GM19397 (cell line): Measurements from ENCODE around the gene RASAL1.
A peak's percentile ranks its signal among the peaks of the same experiment; 100 is the strongest.

Experiments used
- ATAC-seq: cut with Tn5 transposase; IDR thresholded peaks from one replicate; pipeline ENCODE4 v1.9.1; 2021; ENCODE audit warnings: mild to moderate bottlenecking, moderate library complexity; ENCODE audit not compliant: unreplicated experiment

RASAL1 gene

DNA sequence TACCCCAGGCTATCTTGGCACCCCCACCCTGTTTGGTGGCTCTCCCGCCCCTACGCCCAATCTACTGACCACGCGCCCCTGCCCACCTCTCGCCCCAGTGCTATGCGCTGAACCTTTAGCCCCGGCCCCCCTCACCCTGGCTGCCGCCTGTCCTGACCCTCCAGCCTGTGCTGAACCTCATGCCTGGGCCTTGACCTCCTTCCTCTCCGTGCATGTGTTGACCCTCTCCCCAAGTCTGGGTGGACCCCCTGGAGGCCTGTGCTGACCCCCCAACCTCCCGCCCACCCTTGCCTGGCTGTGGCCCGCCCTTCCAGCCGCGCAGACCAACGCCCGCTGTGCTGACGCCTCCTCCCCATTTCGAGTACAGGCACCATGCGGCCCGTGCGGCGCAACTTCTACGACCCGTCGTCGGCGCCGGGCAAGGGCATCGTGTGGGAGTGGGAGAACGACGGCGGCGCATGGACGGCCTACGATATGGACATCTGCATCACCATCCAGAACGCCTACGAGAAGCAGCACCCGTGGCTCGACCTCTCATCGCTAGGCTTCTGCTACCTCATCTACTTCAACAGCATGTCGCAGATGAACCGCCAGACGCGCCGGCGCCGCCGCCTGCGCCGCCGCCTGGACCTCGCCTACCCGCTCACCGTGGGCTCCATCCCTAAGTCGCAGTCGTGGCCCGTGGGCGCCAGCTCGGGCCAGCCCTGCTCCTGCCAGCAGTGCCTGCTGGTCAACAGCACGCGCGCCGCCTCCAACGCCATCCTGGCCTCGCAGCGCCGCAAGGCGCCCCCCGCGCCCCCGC lies 58.3 kb downstream of the RASAL1 start:
- no peak for ATAC-seq

DNA sequence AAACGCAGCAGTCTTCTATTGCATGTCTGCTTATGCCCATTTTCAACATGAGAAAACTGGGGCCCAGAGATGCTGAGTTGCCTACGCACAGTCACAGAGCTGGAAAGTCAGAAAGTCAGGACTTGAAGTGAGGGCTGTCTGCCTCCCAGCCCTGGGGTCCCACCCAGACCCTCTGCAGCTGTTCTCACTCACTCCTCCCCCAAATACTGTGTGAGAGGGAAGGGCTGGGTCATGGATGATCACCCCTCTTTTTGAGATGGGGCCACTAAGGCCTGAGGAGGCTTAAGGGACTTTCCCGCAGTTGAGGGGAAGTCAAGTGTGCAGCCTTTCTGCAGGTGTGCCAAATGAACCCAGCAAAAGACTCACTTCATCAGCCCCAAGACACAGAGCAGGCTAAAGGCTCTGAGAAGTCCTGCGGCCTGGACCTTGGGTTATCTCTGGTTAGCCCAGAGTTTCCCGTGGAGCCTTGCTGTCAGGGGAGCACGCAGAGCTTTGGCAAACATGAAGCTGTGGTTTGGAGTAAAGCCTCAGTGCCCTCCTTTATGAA lies 60.4 kb downstream of the RASAL1 start:
- ATAC-seq = peak; percentile 93

DNA sequence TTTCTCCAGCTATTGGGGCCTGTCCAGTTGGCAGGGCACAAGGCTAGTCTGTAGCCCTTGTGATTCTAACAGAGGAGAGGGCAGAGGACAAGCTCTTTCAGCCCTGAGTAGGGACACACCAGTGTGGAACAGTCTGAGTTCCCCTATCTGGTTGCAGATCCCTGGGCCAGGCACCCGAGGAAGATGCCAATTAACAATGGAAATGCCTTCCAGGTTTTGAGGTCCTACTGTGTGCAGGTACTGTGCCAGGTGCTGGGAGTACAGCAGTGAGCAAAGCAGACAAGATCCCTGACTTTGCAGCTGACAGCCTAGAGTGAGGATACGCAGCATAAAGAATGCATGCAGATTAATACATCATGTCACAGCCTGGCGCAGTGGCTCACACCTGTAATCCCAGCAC lies 62.0 kb downstream of the RASAL1 start:
- ATAC-seq = no peak

DNA sequence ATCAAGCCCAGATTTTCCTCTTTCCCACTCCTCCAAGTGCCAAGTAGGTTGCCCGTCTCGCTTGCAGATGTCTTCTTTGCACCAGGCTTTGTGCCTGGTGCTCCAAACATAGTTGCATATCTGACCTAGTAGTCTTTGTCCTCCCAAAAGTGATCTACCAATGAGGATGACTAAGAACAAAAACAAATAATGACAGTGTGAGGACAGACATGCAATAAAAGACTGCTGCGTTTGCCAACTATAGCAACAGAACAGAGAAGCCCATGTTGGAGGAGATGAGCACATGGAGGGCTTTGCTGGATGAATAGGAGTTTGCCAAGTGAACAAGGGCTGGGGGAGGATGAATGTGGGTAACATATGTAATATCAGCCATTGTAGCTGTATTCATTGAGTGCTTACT lies 63.4 kb downstream of the RASAL1 start:
- ATAC-seq = no peak

DNA sequence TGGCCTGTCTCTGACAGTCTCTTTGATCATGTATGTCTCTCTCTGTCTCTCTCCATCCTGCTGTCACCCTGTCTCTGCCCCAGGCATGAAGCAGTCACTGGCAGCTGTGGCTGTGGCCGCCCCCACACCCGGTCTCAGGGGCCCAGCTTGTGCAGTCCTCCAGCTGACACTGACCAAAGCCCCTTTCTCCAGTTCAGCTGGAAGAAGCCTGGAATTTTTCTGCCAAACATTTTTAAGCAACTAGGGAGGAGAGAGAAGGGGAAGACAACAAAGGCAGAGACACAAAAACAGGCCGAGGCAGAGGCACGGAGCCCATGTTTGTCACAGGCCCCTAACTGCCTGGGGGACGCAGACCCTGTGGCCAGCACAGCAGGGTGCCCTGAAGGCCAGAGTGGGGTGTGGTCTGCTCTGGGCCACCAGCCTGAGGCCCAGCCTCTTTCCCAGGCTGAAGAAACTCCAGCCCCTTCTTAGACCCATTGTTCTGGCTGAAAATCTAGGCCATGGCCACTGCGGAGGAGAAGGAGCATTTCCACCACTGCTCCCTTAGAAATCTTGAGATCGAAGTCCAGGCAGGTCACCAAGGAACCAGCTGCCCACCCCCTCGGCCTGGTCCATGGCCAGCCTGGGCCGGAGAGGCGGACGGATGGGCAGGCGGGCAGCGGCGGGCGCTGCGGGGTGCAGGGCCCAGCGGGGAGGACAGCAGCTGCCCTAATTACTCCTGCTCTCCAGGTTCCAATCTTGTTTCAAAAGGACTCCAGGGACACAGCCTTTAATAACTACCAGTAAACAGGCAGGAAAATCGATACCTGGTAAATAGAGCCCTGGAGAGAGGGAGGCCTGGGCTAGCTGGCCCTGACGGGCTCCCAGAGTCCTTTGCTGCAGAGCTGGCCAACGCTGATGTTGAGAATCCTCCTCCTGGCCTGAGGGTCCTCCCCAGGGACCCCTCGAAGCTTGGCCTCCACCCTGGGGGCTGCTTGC lies 64.1 kb downstream of the RASAL1 start:
- ATAC-seq = no peak

DNA sequence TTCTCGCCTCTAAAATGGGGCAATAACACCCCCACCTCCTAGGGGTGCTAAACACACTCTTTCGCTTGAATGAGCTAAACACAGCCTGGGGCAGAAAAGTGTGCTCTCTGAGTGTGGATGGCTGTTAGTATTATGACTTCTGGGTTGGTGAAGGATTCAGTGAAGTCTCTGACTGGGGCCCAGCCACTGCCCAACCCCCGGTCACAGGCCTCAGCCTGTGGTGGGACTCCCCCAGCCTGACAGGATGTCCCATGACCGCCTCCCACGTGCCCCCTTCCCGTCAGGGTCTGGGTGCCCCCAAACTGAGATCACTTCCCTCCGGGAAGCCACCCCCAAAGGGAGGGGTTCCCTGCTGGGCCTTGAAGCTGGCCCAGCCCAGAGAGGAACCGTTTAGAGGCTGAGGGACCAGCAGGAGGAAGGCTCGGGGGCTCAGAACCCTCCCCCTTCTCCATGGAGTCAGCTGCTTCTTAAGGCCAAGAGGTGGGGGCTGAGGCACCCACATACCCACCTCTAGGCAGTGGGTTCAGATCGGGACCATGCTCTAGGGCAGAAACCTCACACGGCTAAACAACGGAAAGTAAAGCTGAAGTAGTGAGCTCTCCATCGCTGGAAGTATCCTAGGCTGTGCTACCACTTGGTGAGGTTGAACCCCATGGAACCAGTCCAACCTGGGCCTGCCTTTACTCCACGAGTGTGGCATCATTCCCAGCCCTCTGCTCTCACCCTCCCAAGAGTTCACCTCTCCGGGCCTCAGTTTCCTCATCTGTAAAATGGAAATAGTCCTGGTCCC lies 65.2 kb downstream of the RASAL1 start:
- no peak for ATAC-seq

DNA sequence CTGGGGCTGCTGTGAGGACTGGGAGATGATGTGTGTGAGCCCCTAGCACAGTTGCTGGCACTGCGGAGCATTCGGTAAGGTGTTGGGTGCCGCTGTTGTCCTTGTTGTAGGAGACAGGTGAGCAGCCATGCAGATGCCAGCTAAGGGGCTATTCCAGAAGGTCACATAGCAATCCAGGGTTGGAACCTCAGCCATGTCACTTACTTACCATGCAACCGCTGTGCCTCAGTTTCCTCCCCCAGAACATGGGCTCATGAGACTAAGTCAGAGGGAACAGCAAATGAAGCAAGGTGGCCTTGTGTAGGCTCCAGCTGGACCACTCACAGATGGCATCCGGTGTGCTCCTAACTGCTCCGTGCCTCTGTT lies 65.8 kb downstream of the RASAL1 start:
- ATAC-seq = no peak

DNA sequence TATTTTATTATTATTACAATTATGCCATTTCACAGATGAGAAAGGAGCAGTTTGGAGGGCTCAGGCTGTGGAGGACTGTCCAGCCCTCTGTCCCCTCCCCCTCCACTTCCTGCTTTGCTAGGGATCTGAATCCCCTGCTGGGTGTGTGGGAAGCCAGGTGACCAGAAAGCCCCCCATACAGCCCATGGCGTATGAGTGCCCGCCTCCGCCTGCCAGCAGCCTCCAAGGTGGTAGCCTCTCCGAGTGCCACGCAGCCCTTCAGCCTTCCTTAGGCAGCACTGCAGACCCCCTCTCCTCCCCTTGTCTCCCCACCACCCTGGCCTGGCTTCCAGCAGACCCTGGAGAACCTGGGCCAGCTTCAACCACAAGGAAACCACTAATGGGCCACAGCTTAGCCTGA lies 66.4 kb downstream of the RASAL1 start:
- no peak for ATAC-seq

DNA sequence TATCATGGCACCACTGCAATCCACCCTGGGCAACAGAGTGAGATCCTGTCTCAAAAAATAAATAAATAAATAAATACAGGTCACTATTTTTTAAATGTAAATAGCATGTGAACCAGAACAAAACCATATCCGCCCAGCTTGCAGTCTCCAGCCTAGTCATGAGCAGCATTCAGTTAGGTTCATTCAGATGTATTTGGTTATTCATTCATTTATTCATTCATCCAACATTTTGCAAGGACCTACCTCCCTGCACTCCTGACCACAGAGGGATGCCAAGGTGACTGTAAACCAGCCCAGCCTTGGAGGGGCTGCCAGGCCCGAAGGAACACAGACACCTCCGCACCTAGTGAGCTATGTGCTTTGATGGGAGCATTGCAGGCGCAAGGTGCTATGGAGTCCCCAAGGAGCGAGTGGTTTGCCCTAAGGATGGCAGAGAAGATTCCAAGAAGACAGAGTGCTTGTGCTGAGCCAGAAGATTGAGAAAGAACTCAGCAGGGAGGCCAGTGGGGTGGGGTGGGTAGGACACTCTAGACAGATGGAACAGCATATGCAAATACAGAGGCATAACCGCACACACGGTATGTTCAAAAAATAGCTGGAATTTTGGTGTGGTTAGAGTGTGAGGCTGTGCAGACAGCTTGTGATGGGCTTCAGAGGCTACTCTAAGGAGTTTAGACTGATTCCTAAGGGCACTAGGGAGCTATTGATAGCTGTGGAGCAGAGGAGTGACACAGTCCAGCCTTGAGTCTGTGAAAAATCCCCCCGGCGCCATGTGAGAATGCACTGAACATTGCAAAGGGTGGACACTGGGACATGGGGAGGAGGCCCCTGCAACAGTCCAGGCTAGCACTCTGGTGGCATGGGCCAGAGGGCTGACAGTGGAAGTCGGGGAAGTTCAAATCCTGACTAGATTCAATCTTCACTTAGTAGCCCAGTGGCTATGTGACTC lies 67.3 kb downstream of the RASAL1 start:
- ATAC-seq = no peak

DNA sequence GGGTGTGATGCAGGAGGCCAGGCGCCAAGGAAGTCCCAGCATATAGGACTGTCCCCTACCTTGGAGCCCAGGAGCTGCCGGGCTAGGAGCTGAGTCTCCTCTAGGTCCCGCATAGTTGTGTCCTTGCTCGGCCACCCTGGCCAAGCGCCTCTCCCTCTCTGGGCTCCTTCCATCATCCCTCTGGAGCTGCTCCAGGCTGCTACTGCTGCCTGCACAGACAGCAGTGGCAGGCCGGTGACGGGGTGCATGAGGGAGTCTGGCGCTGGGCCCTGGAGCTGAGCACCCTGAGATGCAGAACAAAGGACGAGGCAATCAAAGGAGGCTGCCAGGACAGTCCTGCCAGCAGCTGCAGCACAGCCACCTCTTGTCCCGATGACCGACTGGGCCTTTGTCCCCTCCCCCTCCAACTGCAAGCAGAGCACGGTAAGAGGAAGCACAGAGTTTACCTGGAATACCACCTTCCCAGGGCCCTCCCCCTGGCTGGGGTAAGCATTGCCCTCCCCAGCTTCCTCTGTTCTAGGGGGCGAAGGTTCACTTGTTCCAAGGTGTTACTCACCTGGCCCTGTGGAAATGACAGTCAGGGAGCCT lies 68.7 kb downstream of the RASAL1 start:
- ATAC-seq = no peak

DNA sequence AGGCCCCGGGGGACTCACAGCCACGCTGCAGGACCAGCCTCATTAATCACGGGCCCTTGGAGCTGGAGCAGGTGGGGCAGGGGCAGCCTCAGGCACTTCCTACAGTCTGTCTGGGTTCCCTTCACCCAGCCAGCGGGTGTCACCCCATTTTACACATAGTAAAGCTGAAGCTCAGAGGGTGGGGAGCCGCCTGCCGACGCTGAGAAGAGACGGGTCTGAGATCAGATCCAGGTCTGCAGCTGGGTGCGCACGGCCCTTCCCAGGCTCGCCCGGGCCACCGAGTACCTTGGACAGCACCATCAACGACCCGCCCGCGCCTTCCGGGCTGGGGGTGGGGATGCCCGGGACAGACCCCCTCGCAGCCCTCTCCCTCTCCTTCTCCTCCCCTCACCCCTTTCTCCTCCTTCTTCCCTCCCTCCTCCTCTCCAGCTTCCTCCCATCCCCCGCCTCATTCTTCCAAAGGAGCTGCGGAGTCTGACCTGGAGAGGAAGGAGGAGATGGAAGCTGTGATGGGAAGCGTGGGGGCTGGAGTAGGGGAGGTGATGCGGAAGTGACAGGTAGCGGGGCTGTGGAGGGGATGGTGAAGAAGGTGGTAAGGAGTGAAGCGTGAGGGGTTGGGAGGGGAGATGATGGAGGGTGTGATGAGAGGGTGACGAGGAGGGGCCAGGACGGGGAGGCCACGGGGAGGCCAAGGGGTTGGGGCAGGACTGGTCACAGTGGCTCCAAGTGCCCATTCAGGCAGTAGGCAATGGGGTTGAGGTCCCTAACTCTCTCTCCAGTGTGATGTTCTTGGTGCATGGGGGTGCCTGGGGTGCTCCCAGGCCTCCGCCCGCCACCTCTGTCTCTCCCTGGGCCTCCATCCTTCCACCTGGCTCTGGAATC lies 70.2 kb downstream of the RASAL1 start:
- no peak for ATAC-seq

DNA sequence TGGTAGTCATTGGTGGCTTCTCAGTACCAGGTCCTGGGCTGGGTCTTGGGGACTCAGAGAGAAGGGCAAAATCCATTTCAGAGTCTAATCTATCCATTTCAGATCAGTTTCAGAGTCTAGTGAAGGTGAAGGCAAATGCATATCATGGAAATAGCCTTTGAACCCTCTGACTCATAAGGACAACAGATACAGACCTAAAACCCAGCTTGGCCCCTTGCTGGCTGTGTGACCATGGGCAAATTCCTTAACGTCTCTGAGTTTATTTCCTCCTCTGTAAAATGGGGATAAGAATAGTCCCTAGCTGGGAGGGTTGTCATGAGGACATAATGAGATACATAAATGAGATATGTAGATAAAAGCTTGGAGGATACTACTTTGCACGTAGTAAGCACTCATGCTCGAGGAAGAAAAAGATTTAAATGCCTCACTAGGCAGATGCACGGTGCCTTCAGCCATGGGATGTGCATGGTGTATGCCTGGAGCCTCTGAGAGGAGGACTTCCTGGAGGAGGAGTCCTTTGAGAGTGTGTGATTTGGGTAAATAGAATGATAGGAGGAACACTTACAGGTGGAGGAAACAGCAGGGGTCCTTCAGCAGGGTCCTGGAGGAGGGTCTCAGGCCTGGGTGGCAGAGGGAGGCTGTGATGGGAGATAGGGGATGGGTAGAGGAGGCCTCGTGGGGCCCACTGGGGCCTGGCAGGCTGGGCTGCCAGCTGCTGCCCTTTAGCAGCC lies 71.0 kb downstream of the RASAL1 start:
- ATAC-seq = no peak

DNA sequence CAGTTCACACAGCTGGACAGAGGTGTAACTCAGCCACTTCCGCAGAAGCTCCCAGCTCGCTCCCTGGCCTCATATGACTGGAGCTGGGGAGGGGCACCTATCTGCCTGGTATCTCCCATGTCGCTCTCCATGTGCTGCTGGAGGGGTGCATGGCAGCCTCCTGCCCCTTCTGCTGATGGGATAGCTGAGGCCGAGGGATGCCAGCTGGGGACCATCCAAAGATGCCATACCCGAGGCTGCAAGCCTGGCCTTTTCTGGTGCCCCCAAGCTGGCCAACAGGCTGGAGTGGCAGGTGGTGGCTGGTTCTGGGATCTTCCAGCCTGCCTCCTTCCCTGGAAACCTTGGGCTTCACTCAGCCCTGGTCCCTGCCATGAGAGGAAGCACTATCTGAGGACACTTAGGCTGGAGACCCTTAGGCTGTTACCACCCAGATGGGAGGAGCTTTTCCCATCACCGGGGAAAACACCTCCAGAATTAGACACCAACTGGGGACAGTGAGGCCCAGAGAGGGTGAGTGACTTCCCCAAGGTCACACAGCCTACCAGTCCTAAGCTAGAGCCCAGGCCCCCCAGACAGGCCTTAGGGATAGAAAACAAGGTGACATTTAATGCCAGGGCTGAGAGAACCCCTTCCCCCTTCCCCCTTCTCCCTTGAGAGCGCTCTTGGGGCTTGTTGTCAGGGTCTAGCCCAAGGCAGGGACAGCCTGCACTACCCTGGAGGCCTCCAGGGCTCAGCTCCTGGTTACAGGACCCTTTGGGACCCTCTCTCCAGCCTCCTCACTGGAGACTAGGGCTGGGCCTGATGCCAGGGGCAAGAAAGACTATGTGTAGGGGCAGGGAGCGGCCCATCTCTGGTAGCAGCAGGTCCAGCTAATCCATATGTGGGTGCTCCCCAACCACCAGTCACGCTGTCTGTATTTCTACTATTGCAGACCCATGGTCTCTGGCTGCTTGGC lies 71.9 kb downstream of the RASAL1 start:
- no peak for ATAC-seq

DNA sequence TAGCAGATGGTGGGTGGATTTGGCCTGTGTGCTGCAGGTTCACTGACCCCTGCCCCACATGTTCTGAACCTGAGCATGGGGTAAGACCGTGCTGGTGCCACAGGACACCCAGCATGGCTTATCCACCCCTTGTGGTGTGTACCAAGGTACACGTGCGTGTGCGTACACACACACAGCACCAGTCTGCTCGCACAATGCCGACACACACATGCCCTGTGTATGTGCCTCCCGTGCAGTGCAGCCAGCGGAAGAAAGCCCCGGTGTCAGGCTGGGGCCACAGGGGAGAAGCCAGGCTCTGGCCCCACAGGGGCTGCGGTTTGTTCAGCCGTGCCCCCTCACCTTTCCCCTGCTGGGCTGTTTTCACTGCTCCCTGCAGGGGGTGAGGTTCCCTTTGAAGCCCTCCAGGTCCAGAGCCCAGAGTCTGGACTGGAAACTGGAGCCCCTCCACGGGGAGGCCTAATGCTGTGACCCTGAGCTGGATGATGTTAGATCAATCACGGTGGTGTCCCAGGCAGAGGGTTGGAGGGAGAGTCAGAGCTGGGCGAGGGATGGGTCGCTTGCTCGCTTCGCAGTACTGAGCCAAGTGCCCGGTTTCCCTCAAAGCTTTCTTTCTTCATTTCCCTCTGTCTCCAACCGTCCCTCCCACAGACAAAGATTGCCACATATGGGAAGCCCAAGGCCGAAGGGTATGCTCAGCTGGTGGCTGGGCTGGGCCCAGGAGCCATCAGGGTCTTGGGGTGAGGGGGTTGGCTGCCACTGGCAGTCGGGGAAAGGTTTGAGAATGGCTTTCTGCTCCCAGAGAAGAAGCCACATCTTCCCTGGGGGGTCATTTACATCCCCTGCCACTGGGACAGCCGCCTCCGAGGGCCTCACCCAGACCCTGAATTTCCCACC lies 72.8 kb downstream of the RASAL1 start:
- no peak for ATAC-seq

DNA sequence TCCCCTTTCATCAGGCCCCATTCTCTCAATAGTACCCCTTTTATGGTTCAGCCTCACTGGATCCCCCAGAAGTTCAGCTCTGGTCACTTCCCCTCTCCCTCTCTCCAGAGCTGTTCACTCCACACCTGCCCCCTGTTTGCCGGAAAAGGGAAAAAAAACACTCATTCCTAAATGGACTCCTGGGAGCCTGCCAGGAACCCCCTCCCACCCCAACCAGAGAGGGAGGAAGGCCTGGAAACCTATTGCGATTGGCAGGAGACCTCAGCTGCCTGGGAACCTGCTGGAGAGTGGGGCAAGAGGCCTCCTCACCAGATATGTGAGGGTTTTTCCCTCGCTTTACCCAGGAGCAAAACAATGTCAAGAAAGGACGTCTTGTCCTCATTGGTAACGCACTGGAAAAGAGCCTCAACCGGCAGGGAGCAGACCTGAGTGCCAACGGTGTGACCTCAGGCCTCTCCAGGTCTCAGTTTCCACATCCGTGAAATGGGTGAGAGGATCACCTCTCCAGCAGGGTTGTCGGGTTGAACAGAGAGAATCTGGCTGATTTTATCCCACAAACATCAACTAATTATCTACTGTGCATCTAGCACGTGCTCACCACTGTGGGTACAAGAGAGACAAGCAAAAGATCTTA lies 74.4 kb downstream of the RASAL1 start:
- ATAC-seq = no peak
